ENCODE data around the gene TCF4. TPM values are rescaled to one million over a fixed set of nuclear protein-coding genes. Genes with fewer than 3 reads are reported as not detected.

The TCF4 gene
- polyA plus RNA-seq, 1 donor (not counting 4 experiments of a cell fraction or from before 2014, with no cell fraction given) = 9.7 TPM

DNA sequence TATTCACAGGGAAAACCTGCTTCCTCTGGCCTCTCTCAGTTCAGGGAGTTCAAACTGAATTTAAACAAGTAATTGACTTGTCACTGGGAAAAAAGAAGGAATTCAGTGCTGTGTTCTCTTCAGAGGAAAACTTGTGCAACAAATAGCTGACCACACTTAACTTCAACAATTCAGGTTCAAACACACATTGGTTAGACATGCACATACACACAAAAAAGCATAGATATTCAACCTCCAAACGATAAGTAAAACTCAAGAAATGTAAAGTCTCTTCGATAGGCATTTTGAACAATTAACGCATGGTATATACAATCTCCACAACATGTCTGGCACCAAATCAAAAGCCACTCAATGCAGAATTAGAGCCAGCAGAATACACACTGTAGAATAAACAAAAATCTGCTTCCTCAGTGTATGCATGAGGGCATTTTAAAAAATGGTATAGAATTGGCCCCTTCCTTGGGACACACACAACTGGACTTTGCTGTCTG, 269.0 kb downstream of the TCF4 start:
- H3K9ac ChIP-seq (ENCODE audit: control insufficient read depth, extremely low read depth, insufficient read depth, low read length) = no peak overlapping the region
- TF ChIP-seq EZH2 (IDR thresholded peaks at IDR 0.05; ENCODE audit: low read length) = no peak
- TF ChIP-seq, protein P1, sequence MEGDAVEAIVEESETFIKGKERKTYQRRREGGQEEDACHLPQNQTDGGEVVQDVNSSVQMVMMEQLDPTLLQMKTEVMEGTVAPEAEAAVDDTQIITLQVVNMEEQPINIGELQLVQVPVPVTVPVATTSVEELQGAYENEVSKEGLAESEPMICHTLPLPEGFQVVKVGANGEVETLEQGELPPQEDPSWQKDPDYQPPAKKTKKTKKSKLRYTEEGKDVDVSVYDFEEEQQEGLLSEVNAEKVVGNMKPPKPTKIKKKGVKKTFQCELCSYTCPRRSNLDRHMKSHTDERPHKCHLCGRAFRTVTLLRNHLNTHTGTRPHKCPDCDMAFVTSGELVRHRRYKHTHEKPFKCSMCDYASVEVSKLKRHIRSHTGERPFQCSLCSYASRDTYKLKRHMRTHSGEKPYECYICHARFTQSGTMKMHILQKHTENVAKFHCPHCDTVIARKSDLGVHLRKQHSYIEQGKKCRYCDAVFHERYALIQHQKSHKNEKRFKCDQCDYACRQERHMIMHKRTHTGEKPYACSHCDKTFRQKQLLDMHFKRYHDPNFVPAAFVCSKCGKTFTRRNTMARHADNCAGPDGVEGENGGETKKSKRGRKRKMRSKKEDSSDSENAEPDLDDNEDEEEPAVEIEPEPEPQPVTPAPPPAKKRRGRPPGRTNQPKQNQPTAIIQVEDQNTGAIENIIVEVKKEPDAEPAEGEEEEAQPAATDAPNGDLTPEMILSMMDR (optimal IDR thresholded peaks at IDR 0.05 in 1 of 3, IDR thresholded peaks at IDR 0.05 in 1 of 3, conservative IDR thresholded peaks at IDR 0.05 in 1 of 3; ENCODE audit: extremely low read depth in 1 of 3, insufficient read depth in 2 of 3, low read length in 3 of 3) = no peak
- H3K4me2 ChIP-seq (ENCODE audit: control insufficient read depth, extremely low read depth, insufficient read depth, low read depth, low read length) = no peak overlapping the region
- H3K4me3 ChIP-seq (ENCODE audit: control insufficient read depth in 2 of 3, extremely low read depth in 1 of 3, insufficient read depth in 2 of 3, low read depth in 1 of 3, low read length in 3 of 3) = no peak overlapping the region
- H3K36me3 ChIP-seq (ENCODE audit: control insufficient read depth in 2 of 2, extremely low read depth in 1 of 2, insufficient read depth in 2 of 2, low read length in 2 of 2) = no peaks in the 10 kb centered on the region
- no peaks in the 10 kb centered on the region for H4K20me1 ChIP-seq (ENCODE audit: control insufficient read depth, extremely low read depth, insufficient read depth, low read length)
- no peaks in the 10 kb centered on the region for H3K9me1 ChIP-seq (ENCODE audit: control insufficient read depth, extremely low read depth, insufficient read depth, low read length)
- H3K9me3 ChIP-seq (ENCODE audit: control insufficient read depth, low read depth, low read length) = no peaks in the 10 kb centered on the region
- no peak for DNase-seq (ENCODE audit: low read depth, low spot score)
- peaks cover 9% of the 10 kb centered on the region for H3K4me1 ChIP-seq (ENCODE audit: control insufficient read depth, extremely low read depth, insufficient read depth, low read length)
- H3K79me2 ChIP-seq (ENCODE audit: control insufficient read depth, insufficient read depth, low read length) = no peaks in the 10 kb centered on the region
- no peak overlapping the region for H3K27ac ChIP-seq (ENCODE audit: control insufficient read depth, insufficient read depth, low read length)
- no peak for FAIRE-seq
- no peaks in the 10 kb centered on the region for H3K27me3 ChIP-seq (ENCODE audit: control insufficient read depth, extremely low read depth, insufficient read depth, low read length)
- dilution Hi-C loops (cut with MboI; ENCODE audit: extremely low pct_ligation_motif_present, low sequenced_read_pairs) = no loop called here
- no peak overlapping the region for H2AFZ ChIP-seq (ENCODE audit: control insufficient read depth, low read length)

DNA sequence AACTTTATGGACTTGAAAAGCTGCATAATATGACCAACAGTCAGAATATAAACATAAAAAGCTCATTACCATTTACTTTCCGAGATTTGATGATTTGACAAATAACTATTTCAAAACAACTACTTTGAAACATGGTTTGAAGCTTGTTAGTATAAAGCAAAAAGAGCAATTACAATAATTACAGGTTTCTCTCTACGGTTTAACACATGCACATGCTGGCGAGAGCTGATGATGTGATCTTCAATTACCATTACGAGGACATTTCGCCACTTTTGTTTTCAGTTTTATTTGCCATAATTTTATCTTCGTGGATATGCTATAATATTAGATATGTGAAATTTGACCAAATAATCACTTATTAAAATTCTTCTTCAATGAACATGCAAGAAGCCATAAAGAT, 270.1 kb downstream of the TCF4 start:
- H3K9ac ChIP-seq (ENCODE audit: control insufficient read depth, extremely low read depth, insufficient read depth, low read length) = no peak overlapping the region
- H3K4me1 ChIP-seq (ENCODE audit: control insufficient read depth, extremely low read depth, insufficient read depth, low read length) = peaks cover 9% of the 10 kb centered on the region
- FAIRE-seq (no peak), DNase-seq (ENCODE audit: low read depth, low spot score) (no peak)
- no peak overlapping the region for H3K27ac ChIP-seq (ENCODE audit: control insufficient read depth, insufficient read depth, low read length)
- no peak overlapping the region for H2AFZ ChIP-seq (ENCODE audit: control insufficient read depth, low read length)
- dilution Hi-C loops (cut with MboI; ENCODE audit: extremely low pct_ligation_motif_present, low sequenced_read_pairs) = no loop called here
- no peak overlapping the region for H3K4me2 ChIP-seq (ENCODE audit: control insufficient read depth, extremely low read depth, insufficient read depth, low read depth, low read length)
- no peak for TF ChIP-seq EZH2 (IDR thresholded peaks at IDR 0.05; ENCODE audit: low read length)
- TF ChIP-seq, protein P1 (optimal IDR thresholded peaks at IDR 0.05 in 1 of 3, IDR thresholded peaks at IDR 0.05 in 1 of 3, conservative IDR thresholded peaks at IDR 0.05 in 1 of 3; ENCODE audit: extremely low read depth in 1 of 3, insufficient read depth in 2 of 3, low read length in 3 of 3) = no peak
- no peaks in the 10 kb centered on the region for H3K9me3 ChIP-seq (ENCODE audit: control insufficient read depth, low read depth, low read length)
- no peaks in the 10 kb centered on the region for H4K20me1 ChIP-seq (ENCODE audit: control insufficient read depth, extremely low read depth, insufficient read depth, low read length)
- H3K36me3 ChIP-seq (ENCODE audit: control insufficient read depth in 2 of 2, extremely low read depth in 1 of 2, insufficient read depth in 2 of 2, low read length in 2 of 2) = no peaks in the 10 kb centered on the region
- H3K4me3 ChIP-seq (ENCODE audit: control insufficient read depth in 2 of 3, extremely low read depth in 1 of 3, insufficient read depth in 2 of 3, low read depth in 1 of 3, low read length in 3 of 3) = no peak overlapping the region
- no peaks in the 10 kb centered on the region for H3K79me2 ChIP-seq (ENCODE audit: control insufficient read depth, insufficient read depth, low read length)
- H3K9me1 ChIP-seq (ENCODE audit: control insufficient read depth, extremely low read depth, insufficient read depth, low read length) = no peaks in the 10 kb centered on the region
- no peaks in the 10 kb centered on the region for H3K27me3 ChIP-seq (ENCODE audit: control insufficient read depth, extremely low read depth, insufficient read depth, low read length)

Data from keratinocyte (primary cell).